ENCODE measurements around the gene SERINC5. TPM values are rescaled to one million over a fixed set of nuclear protein-coding genes. Genes with fewer than 3 reads are reported as not detected.

The SERINC5 gene
- total and polyA plus RNA-seq, 2 of the 4 experiments (the other 2 are of a cell fraction): 5.0 to 8.1 TPM

DNA sequence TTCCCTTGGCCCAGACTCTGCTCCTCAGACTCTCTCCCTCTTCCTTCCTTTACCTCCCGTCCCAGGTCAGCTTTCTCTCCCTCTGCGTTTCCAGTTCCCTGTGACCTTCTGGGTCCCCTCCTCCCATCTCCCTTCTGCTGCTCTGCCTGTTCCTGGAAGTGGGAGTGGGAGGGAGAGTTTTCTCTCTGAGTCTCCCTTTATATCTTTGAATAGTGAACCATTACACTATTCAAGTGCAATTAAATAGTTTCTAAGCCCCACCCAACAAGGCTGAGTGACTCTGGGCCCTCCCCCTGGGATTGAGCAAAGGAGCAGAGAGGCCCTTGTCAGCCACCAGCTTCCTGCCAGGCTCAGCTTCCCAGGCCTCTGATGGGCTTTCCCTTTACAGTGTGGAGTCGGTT is 185.9 kb downstream of the SERINC5 start:
- Histone ChIP-seq H3K27ac (ENCODE audit: insufficient read depth, low read length) (no peak overlapping the region), H4K20me1 (ENCODE audit: insufficient read depth, low read length) (no peaks in the 10 kb centered on the region), H4K91ac (ENCODE audit: insufficient read depth, low read depth, low read length) (no peak overlapping the region), H3K36me3 (ENCODE audit: control insufficient read depth, insufficient read depth, low read length) (no peaks in the 10 kb centered on the region), H2BK15ac (ENCODE audit: low read depth, low read length) (no peak overlapping the region), H3K56ac (ENCODE audit: extremely low read depth, insufficient read depth, low read length) (no peak overlapping the region), H3K4ac (ENCODE audit: low read depth, low read length) (no peak overlapping the region), H3K9ac (ENCODE audit: low read depth, low read length) (no peak overlapping the region), H2BK5ac (ENCODE audit: low read depth, low read length, poor library complexity, severe bottlenecking) (no peak overlapping the region), H3K18ac (ENCODE audit: low read depth, low read length) (no peak overlapping the region), H3K4me2 (ENCODE audit: low read depth, low read length) (no peak overlapping the region), H4K8ac (ENCODE audit: low read depth in 2 of 2, low read length in 2 of 2) (no peak overlapping the region), H4K5ac (ENCODE audit: low read depth, low read length) (no peak overlapping the region), H3K9me1 (ENCODE audit: insufficient read depth, low read length) (no peaks in the 10 kb centered on the region), H3K9me3 (ENCODE audit: control insufficient read depth, insufficient read depth, low read length) (no peaks in the 10 kb centered on the region), H3K14ac (replicated peaks; ENCODE audit: low read depth, low read length) (no peak overlapping the region), H3K27me3 (ENCODE audit: control insufficient read depth, insufficient read depth, low read length) (peaks cover 7% of the 10 kb centered on the region; the same call in 1 of the 2 replicates), H3K79me1 (ENCODE audit: low read depth in 1 of 2, low read length in 2 of 2) (no peaks in the 10 kb centered on the region), H2BK120ac (ENCODE audit: low read depth, low read length) (no peak overlapping the region), H2AK5ac (ENCODE audit: low read depth, low read length) (no peak overlapping the region), H3K4me3 (ENCODE audit: insufficient read depth, low read depth, low read length) (no peak overlapping the region), H2AFZ (replicated peaks; ENCODE audit: low read length, poor library complexity) (no peak overlapping the region), H2AK9ac (replicated peaks; ENCODE audit: low read depth, low read length, poor library complexity) (no peak overlapping the region), H3K23ac (ENCODE audit: low read depth, low read length) (no peak overlapping the region), H3K4me1 (ENCODE audit: control insufficient read depth, insufficient read depth, low read length) (peaks cover 2% of the 10 kb centered on the region; the same call in 1 of the 2 replicates), H2BK20ac (ENCODE audit: low read depth, low read length) (no peak overlapping the region)
- TF ChIP-seq FOS (IDR thresholded peaks at IDR 0.05; ENCODE audit: low read depth, low read length) (no peak), CHD1 (IDR thresholded peaks at IDR 0.05; ENCODE audit: low read depth, low read length) (no peak), RCOR1 (IDR thresholded peaks at IDR 0.05; ENCODE audit: insufficient replicate concordance, low read length) (no peak), RAD21 (IDR thresholded peaks at IDR 0.05; ENCODE audit: low read length) (no peak), NFE2L2 (IDR thresholded peaks at IDR 0.05; ENCODE audit: low read depth, low read length) (no peak), MAZ (IDR thresholded peaks at IDR 0.05; ENCODE audit: borderline replicate concordance, low read depth, low read length) (no peak), BHLHE40 (IDR thresholded peaks at IDR 0.05; ENCODE audit: low read depth, low read length) (no peak), MAFK (IDR thresholded peaks at IDR 0.05; ENCODE audit: low read depth, low read length) (no peak)
- TF ChIP-seq, protein P1, sequence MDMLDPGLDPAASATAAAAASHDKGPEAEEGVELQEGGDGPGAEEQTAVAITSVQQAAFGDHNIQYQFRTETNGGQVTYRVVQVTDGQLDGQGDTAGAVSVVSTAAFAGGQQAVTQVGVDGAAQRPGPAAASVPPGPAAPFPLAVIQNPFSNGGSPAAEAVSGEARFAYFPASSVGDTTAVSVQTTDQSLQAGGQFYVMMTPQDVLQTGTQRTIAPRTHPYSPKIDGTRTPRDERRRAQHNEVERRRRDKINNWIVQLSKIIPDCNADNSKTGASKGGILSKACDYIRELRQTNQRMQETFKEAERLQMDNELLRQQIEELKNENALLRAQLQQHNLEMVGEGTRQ (IDR thresholded peaks at IDR 0.05; ENCODE audit: low read depth, low read length): no peak
- TF ChIP-seq, protein P2, sequence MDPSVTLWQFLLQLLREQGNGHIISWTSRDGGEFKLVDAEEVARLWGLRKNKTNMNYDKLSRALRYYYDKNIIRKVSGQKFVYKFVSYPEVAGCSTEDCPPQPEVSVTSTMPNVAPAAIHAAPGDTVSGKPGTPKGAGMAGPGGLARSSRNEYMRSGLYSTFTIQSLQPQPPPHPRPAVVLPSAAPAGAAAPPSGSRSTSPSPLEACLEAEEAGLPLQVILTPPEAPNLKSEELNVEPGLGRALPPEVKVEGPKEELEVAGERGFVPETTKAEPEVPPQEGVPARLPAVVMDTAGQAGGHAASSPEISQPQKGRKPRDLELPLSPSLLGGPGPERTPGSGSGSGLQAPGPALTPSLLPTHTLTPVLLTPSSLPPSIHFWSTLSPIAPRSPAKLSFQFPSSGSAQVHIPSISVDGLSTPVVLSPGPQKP (IDR thresholded peaks at IDR 0.05; ENCODE audit: borderline replicate concordance, low read depth, low read length): no peak
- no TSS peak for BruUV-seq (replicated peaks)
- dilution Hi-C loops (cut with HindIII; ENCODE audit: low sequenced_read_pairs, unreplicated experiment) (no loop called here), in situ Hi-C loops (cut with MboI; ENCODE audit: low sequenced_read_pairs) (no loop called here), intact Hi-C loops (cut with micrococcal nuclease) (no loop called here)
- CTCF ChIA-PET: no interaction called here
- WGBS, 2 experiments (ENCODE audit: extremely low coverage in 2 of 2, insufficient read length in 1 of 2): no CpG with 5 or more reads among the region's 3 CpGs
- POLR2A ChIA-PET (ENCODE audit: unreplicated experiment): interaction anchor here (0.6 kb wide), 1 partner anchor 11 kb away, joined by 3 read pairs; no protein-coding TSS in a partner anchor
- DNase-seq: no peak
- ATAC-seq (ENCODE audit: low read depth): peak; percentile 53; the same call in 1 of the 2 replicates
